ENCODE data around the gene AP3S2.
"Not testable (repeated sequence)": the region's sequence is repeated elsewhere in the genome, so short reads cannot be mapped to it uniquely, and the experiment has no call there.

AP3S2 gene

GRCh38 chr15:89870688-89871288 is 23.0 kb downstream of the AP3S2 start:
- in situ Hi-C loops (cut with MboI; ENCODE audit: low pct_unique_long_range_greater_than_20kb, low sequenced_read_pairs, unreplicated experiment) = no loop called here
- TF ChIP-seq CTCF (IDR thresholded peaks at IDR 0.05; ENCODE audit: extremely low read depth, insufficient read depth, missing control alignments) = no peak
- no peak for DNase-seq (ENCODE audit: low spot score)

- DNase-seq (ENCODE audit: low spot score) = no peak
- in situ Hi-C loops (cut with MboI; ENCODE audit: low pct_unique_long_range_greater_than_20kb, low sequenced_read_pairs, unreplicated experiment) = no loop called here
- TF ChIP-seq CTCF (IDR thresholded peaks at IDR 0.05; ENCODE audit: extremely low read depth, insufficient read depth, missing control alignments) = no peak
These were observed 23.8 kb downstream of the AP3S2 start for GRCh38 chr15:89870006-89870405.

GRCh38 chr15:89869490-89869889 is 24.3 kb downstream of the AP3S2 start:
- in situ Hi-C loops (cut with MboI; ENCODE audit: low pct_unique_long_range_greater_than_20kb, low sequenced_read_pairs, unreplicated experiment); DNase-seq (ENCODE audit: low spot score): not testable (repeated sequence)

GRCh38 chr15:89864958-89865739 is 28.6 kb downstream of the AP3S2 start:
- in situ Hi-C loops (cut with MboI; ENCODE audit: low pct_unique_long_range_greater_than_20kb, low sequenced_read_pairs, unreplicated experiment) = no loop called here
- TF ChIP-seq CTCF (IDR thresholded peaks at IDR 0.05; ENCODE audit: extremely low read depth, insufficient read depth, missing control alignments) = no peak
- no peak for DNase-seq (ENCODE audit: low spot score)

GRCh38 chr15:89863918-89864317 is 29.9 kb downstream of the AP3S2 start:
- in situ Hi-C loops (cut with MboI; ENCODE audit: low pct_unique_long_range_greater_than_20kb, low sequenced_read_pairs, unreplicated experiment) = no loop called here
- DNase-seq (ENCODE audit: low spot score) = no peak
- TF ChIP-seq CTCF (IDR thresholded peaks at IDR 0.05; ENCODE audit: extremely low read depth, insufficient read depth, missing control alignments) = no peak

- no peak for DNase-seq (ENCODE audit: low spot score)
- no peak for TF ChIP-seq CTCF (IDR thresholded peaks at IDR 0.05; ENCODE audit: extremely low read depth, insufficient read depth, missing control alignments)
- in situ Hi-C loops (cut with MboI; ENCODE audit: low pct_unique_long_range_greater_than_20kb, low sequenced_read_pairs, unreplicated experiment) = no loop called here
These were observed 32.9 kb downstream of the AP3S2 start for GRCh38 chr15:89860891-89861290.

GRCh38 chr15:89860431-89860830 is 33.4 kb downstream of the AP3S2 start:
- in situ Hi-C loops (cut with MboI; ENCODE audit: low pct_unique_long_range_greater_than_20kb, low sequenced_read_pairs, unreplicated experiment) = no loop called here
- no peak for DNase-seq (ENCODE audit: low spot score)
- TF ChIP-seq CTCF (IDR thresholded peaks at IDR 0.05; ENCODE audit: extremely low read depth, insufficient read depth, missing control alignments) = no peak
